OCI-LY1 (cell line): Measurements from ENCODE around the gene TROAP.
"Not testable (repeated sequence)": the region's sequence is repeated elsewhere in the genome, so short reads cannot be mapped to it uniquely, and the experiment has no call there.

Experiments used
- H2AFZ ChIP-seq: fragments of 200-600 bp; sonication (generic), shearing (Covaris generic); 2 replicates; pipeline ENCODE4 v1.6.0; 2014; ENCODE audit warnings: antibody characterized with exemption, mild to moderate bottlenecking, low read length
- H3F3A ChIP-seq: fragments of 200-600 bp; sonication (generic), shearing (Covaris generic); 2 replicates; pipeline ENCODE4 v1.6.0; 2014; ENCODE audit warnings: mild to moderate bottlenecking, antibody characterized with exemption, low read length, moderate library complexity; ENCODE audit not compliant: insufficient read depth
- H3K27ac ChIP-seq: fragments of 200-600 bp; sonication (generic); 2 replicates; pipeline ENCODE4 v1.5.1; 2014; ENCODE audit warnings: low read length, mixed run types, mild to moderate bottlenecking, low read depth; ENCODE audit not compliant: poor library complexity, severe bottlenecking
- H3K27me3 ChIP-seq: fragments of 200-600 bp; sonication (generic); 2 replicates; pipeline ENCODE4 v1.6.0; 2014; ENCODE audit warnings: antibody characterized with exemption, mild to moderate bottlenecking, low read length, moderate library complexity; ENCODE audit not compliant: insufficient read depth
- H3K36me3 ChIP-seq: fragments of 200-600 bp; sonication (generic); 2 replicates; pipeline ENCODE4 v1.6.1; 2014; ENCODE audit warnings: mild to moderate bottlenecking, antibody characterized with exemption, low read length, moderate library complexity, mixed read lengths; ENCODE audit not compliant: insufficient read depth
- H3K4me1 ChIP-seq: fragments of 200-600 bp; sonication (generic); 2 replicates; pipeline ENCODE4 v1.5.1; 2014; ENCODE audit warnings: mild to moderate bottlenecking, low read length, moderate library complexity; ENCODE audit not compliant: insufficient read depth, severe bottlenecking
- H3K4me2 ChIP-seq: fragments of 200-600 bp; sonication (generic), shearing (Covaris generic); 2 replicates; pipeline ENCODE4 v1.6.1; 2014; ENCODE audit warnings: low read length
- H3K4me3 ChIP-seq: fragments of 200-600 bp; sonication (generic); 2 replicates; pipeline ENCODE4 v1.5.1; 2014; ENCODE audit warnings: low read length, low read depth, mild to moderate bottlenecking, mixed read lengths; ENCODE audit not compliant: poor library complexity, severe bottlenecking
- H3K79me2 ChIP-seq: fragments of 200-600 bp; shearing (Covaris generic); 2 replicates; pipeline ENCODE4 v1.6.1; 2016; ENCODE audit warnings: mixed run types, low read length, mixed read lengths; ENCODE audit not compliant: insufficient read depth
- H3K9ac ChIP-seq: fragments of 200-600 bp; sonication (generic), shearing (Covaris generic); 2 replicates; pipeline ENCODE4 v1.6.1; 2014; ENCODE audit warnings: mild to moderate bottlenecking, low read length, mixed read lengths
- H3K9me2 ChIP-seq: fragments of 200-600 bp; sonication (generic), shearing (Covaris generic); 2 replicates; pipeline ENCODE4 v1.6.1; 2014; ENCODE audit warnings: low read depth, mild to moderate bottlenecking, low read length, mixed read lengths
- H3K9me3 ChIP-seq: fragments of 200-600 bp; shearing (Covaris generic); 2 replicates; pipeline ENCODE4 v1.6.1; 2014; ENCODE audit warnings: low read length, mixed read lengths
- H4K20me1 ChIP-seq: fragments of 200-600 bp; sonication (generic), shearing (Covaris generic); 2 replicates; pipeline ENCODE4 v1.6.0; 2016; ENCODE audit warnings: mild to moderate bottlenecking, low read length; ENCODE audit not compliant: insufficient read depth
- EZH2 ChIP-seq: fragments of 200-600 bp; sonication (generic), shearing (Covaris generic); IDR thresholded peaks from 2 replicates; pipeline ENCODE4 v1.8.0; 2017; ENCODE audit warnings: borderline replicate concordance, mixed run types, mild to moderate bottlenecking, antibody characterized with exemption, low read length, moderate library complexity, mixed read lengths
- TF ChIP-seq, protein P1 (sequence below): fragments of 200-600 bp; sonication (generic), shearing (Covaris generic); IDR thresholded peaks from 2 replicates; pipeline ENCODE4 v1.5.1; 2017; ENCODE audit warnings: mild to moderate bottlenecking, antibody characterized with exemption, low read length, moderate library complexity, mixed read lengths

Gene TROAP

GRCh38 chr12:49332891-49333371 lies 9.9 kb downstream of the TROAP start:
- peaks cover 38% of the 10 kb centered on the region for H3K36me3 ChIP-seq
- H3F3A ChIP-seq = no peaks in the 10 kb centered on the region
- H3K79me2 ChIP-seq = no peaks in the 10 kb centered on the region
- H3K4me1 ChIP-seq = peaks cover 4% of the 10 kb centered on the region
- H3K9ac ChIP-seq = no peak overlapping the region
- H2AFZ ChIP-seq = no peak overlapping the region
- no peak overlapping the region for H3K27ac ChIP-seq
- TF ChIP-seq EZH2 = no peak
- H3K9me3 ChIP-seq = no peaks in the 10 kb centered on the region
- H3K9me2 ChIP-seq = no peaks in the 10 kb centered on the region
- no peaks in the 10 kb centered on the region for H4K20me1 ChIP-seq
- no peak overlapping the region for H3K4me3 ChIP-seq
- no peaks in the 10 kb centered on the region for H3K27me3 ChIP-seq
- no peak overlapping the region for H3K4me2 ChIP-seq

- peaks cover 34% of the 10 kb centered on the region for H3K36me3 ChIP-seq
- not testable (repeated sequence) for H3K9me2 ChIP-seq, H3K4me2 ChIP-seq, H3F3A ChIP-seq, H2AFZ ChIP-seq, H3K9ac ChIP-seq, H3K9me3 ChIP-seq, H4K20me1 ChIP-seq, H3K27me3 ChIP-seq, H3K27ac ChIP-seq, H3K4me3 ChIP-seq, H3K4me1 ChIP-seq, H3K79me2 ChIP-seq
Observed at GRCh38 chr12:49333778-49334177, 10.7 kb downstream of the TROAP start.

DNA sequence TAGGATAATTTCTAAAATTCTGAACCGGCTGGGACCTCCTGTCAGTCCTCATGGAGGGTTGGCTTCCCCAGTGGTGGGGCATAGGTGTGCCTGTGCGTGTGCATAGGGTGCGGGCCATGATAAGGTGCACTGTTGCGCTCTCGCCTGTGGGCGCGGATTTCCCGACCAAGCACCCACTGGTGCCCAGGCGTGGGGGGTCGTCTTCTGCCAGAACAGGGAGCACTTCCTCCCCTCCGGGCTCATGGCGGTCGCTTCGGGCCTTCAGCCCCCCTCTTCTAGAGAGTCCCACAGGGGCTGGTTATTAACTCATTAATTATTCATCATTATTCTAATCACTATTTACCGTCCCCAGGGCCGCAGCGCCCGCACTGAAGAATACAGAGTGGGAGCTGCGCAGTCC lies 11.2 kb downstream of the TROAP start:
- Histone ChIP-seq H2AFZ (no peak overlapping the region), H3K9ac (no peak overlapping the region), H3K9me3 (no peaks in the 10 kb centered on the region), H4K20me1 (no peaks in the 10 kb centered on the region), H3K36me3 (peaks cover 29% of the 10 kb centered on the region), H3K4me3 (no peak overlapping the region), H3K4me2 (no peak overlapping the region), H3F3A (no peaks in the 10 kb centered on the region), H3K27ac (no peak overlapping the region), H3K79me2 (no peaks in the 10 kb centered on the region), H3K27me3 (no peaks in the 10 kb centered on the region), H3K4me1 (peaks cover 4% of the 10 kb centered on the region), H3K9me2 (no peaks in the 10 kb centered on the region)
- TF ChIP-seq EZH2 = no peak
- TF ChIP-seq, protein P1, sequence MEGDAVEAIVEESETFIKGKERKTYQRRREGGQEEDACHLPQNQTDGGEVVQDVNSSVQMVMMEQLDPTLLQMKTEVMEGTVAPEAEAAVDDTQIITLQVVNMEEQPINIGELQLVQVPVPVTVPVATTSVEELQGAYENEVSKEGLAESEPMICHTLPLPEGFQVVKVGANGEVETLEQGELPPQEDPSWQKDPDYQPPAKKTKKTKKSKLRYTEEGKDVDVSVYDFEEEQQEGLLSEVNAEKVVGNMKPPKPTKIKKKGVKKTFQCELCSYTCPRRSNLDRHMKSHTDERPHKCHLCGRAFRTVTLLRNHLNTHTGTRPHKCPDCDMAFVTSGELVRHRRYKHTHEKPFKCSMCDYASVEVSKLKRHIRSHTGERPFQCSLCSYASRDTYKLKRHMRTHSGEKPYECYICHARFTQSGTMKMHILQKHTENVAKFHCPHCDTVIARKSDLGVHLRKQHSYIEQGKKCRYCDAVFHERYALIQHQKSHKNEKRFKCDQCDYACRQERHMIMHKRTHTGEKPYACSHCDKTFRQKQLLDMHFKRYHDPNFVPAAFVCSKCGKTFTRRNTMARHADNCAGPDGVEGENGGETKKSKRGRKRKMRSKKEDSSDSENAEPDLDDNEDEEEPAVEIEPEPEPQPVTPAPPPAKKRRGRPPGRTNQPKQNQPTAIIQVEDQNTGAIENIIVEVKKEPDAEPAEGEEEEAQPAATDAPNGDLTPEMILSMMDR = no peak

DNA sequence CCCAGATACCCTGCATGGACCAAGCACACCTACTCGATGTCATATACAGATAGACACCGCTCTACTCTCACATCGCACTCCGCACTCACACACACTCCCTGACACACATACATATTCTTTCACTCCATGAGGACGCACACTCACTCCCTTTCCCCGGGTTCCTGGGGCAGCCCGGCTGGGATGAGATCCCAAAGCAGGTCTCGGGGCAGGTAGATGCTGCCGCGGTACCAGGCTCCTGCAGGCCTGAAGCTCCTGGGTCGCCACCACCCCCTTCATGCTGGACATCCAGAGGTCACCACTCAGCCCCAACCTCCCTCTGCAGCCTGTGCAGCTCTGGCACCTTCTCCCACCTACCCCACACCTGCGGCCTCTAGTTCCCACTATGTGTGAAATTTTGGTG lies 11.6 kb downstream of the TROAP start:
- Histone ChIP-seq H3K4me1 (peaks cover 4% of the 10 kb centered on the region), H4K20me1 (no peaks in the 10 kb centered on the region), H3K4me3 (no peak overlapping the region), H3K4me2 (no peak overlapping the region), H3K36me3 (peaks cover 25% of the 10 kb centered on the region), H2AFZ (no peak overlapping the region), H3F3A (no peaks in the 10 kb centered on the region), H3K79me2 (no peaks in the 10 kb centered on the region), H3K9ac (no peak overlapping the region), H3K27ac (no peak overlapping the region), H3K27me3 (no peaks in the 10 kb centered on the region), H3K9me3 (no peaks in the 10 kb centered on the region), H3K9me2 (no peaks in the 10 kb centered on the region)
- TF ChIP-seq EZH2 = no peak
- TF ChIP-seq, protein P1 = no peak
